ENCODE measurements around the gene SMG6. TPM values are rescaled to one million over a fixed set of nuclear protein-coding genes. Genes with fewer than 3 reads are reported as not detected.

The SMG6 gene
- total RNA-seq, 6 experiments from 2014 or later, result 7.4 to 10.4 (median 8.9) TPM

DNA sequence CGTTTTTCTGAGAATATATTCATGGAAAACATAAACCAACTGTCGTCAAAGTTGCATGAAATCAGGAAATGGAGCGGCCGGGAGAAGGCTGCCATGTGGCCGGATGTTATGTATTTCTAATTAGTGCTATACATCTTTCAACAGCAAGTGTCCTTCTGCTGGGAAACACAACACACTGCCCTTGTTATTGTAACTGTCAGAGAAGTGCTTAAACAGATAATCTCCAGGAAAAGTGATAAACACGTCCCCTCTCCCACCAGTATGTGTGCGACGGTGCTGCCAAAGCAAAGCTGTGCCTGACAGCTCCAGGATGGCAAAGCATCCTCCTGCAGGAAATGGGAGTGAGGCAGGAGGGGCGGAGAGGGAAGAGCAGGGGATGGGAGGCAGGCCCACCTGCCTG, 111.8 kb downstream of the SMG6 start:
- WGBS (ENCODE audit: insufficient coverage, low coverage, low lambda C conversion rate, missing lambda C conversion rate), result 57% methylated on average over 7 of the region's 9 CpGs
- H3K27ac ChIP-seq, result peak overlapping the region in 2 of 3 donors; percentile 12 to 25
- ATAC-seq, result peak; percentile 33 to 54 (median 45)
- TF ChIP-seq, protein P1, sequence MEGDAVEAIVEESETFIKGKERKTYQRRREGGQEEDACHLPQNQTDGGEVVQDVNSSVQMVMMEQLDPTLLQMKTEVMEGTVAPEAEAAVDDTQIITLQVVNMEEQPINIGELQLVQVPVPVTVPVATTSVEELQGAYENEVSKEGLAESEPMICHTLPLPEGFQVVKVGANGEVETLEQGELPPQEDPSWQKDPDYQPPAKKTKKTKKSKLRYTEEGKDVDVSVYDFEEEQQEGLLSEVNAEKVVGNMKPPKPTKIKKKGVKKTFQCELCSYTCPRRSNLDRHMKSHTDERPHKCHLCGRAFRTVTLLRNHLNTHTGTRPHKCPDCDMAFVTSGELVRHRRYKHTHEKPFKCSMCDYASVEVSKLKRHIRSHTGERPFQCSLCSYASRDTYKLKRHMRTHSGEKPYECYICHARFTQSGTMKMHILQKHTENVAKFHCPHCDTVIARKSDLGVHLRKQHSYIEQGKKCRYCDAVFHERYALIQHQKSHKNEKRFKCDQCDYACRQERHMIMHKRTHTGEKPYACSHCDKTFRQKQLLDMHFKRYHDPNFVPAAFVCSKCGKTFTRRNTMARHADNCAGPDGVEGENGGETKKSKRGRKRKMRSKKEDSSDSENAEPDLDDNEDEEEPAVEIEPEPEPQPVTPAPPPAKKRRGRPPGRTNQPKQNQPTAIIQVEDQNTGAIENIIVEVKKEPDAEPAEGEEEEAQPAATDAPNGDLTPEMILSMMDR (IDR thresholded peaks at IDR 0.05), result no peak
- no peak for TF ChIP-seq POLR2A (IDR thresholded peaks at IDR 0.05)
- no peak for DNase-seq
- no peak overlapping the region for H3K4me3 ChIP-seq
- H3K9me3 ChIP-seq, result no peaks in the 10 kb centered on the region
- intact Hi-C loops (cut with DNase I), result no loop called here
- H3K4me1 ChIP-seq, result peaks cover 0 to 3% (median 0%) of the 10 kb centered on the region in 4 donors
- H3K36me3 ChIP-seq, result no peaks in the 10 kb centered on the region
- H3K27me3 ChIP-seq, result no peaks in the 10 kb centered on the region

DNA sequence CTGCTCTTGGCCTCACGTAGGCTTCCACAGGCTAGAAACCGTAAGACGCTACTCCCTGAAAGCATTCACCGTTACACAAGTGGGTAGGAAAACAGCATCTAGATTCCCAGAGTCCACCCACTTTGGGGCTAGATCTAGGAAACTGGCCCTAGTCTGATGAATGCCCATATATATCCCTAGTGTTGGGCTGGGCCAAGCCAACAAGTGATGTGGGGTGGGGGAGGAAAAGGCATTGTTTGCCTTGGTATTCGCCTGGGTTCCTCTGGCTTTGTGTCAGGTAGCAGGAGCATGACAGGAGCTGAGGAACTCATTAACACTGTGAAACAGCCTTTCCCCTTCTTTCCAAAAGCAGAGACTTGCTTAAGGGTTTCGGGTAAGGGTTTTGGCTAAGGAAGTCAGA, 112.4 kb downstream of the SMG6 start:
- Histone ChIP-seq H3K9me3 (no peaks in the 10 kb centered on the region), H3K27me3 (no peaks in the 10 kb centered on the region), H3K36me3 (no peaks in the 10 kb centered on the region), H3K4me3 (no peak overlapping the region), H3K4me1 (peaks cover 0 to 3% (median 0%) of the 10 kb centered on the region in 4 donors), H3K27ac (peak overlapping the region in 2 of 3 donors; percentile 13 to 25)
- intact Hi-C loops (cut with DNase I), result no loop called here
- no peak for DNase-seq
- WGBS (ENCODE audit: insufficient coverage, low coverage, low lambda C conversion rate, missing lambda C conversion rate), result 89% methylated on average over 4 of the region's 6 CpGs
- TF ChIP-seq, protein P1 (IDR thresholded peaks at IDR 0.05), result no peak
- no peak for TF ChIP-seq POLR2A (IDR thresholded peaks at IDR 0.05)
- ATAC-seq, result no peak

DNA sequence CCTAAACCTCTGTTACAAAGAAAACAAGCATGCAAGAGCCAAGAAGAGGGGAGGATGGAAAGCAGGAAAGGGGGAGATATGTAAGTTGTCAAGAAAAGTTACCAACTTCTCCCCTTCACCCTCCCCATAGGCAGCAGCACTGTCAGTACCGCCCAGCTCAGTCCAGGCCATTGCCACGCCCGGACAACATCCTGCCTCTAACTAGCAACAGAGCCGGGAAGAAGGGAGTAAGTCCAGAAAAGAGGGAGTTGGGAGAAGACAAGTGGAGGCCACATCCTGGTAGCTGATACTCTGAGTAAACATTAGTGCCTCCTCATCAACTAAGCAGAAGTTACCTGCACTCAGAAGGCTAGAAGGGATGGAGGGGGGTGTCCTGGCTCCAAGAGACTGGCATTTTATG, 113.6 kb downstream of the SMG6 start:
- DNase-seq, result no peak
- H3K4me3 ChIP-seq, result no peak overlapping the region
- H3K27ac ChIP-seq, result peak overlapping the region in 2 of 3 donors; percentile 13 to 40
- H3K9me3 ChIP-seq, result no peaks in the 10 kb centered on the region
- intact Hi-C loops (cut with DNase I), result no loop called here
- H3K36me3 ChIP-seq, result peaks cover 0 to 5% (median 0%) of the 10 kb centered on the region in 4 donors
- TF ChIP-seq POLR2A (IDR thresholded peaks at IDR 0.05), result no peak
- TF ChIP-seq, protein P1 (IDR thresholded peaks at IDR 0.05), result no peak
- ATAC-seq, result peak in 3 of 4 donors; percentile 25 to 43 (median 41)
- no peaks in the 10 kb centered on the region for H3K27me3 ChIP-seq
- 74% methylated on average over 4 of the region's 4 CpGs for WGBS (ENCODE audit: insufficient coverage, low coverage, low lambda C conversion rate, missing lambda C conversion rate)
- peaks cover 0 to 3% (median 0%) of the 10 kb centered on the region in 4 donors for H3K4me1 ChIP-seq

DNA sequence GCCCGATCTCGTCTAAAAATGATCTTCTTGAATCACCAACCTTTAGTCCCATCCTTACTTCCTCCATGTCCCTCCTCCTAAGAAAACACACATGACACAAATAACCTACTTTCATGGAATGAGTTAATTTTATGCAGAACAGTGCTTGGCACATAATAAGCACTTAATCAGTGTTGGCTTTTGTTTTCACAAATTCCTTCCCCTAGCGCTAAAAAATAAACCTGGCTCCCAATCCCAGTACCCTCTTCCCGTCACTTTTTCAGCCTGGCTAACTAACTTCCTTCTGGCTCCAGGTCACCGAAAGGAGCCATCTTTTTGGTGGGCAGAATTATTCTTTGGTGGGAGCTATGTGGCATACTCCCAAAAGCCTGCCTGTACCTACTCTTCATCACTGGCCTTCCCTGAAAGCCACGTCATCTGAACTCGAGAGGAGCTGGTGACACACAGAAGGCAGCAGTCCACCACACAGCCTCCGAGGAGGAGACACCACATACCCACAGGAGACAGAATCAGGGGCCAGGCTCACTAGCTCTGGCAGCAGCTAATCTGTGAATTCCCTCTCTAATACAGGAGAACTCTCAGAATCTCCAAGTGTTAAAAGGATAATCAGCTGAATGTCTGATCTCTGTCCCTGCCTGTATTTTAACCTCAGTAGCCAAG, 114.5 kb downstream of the SMG6 start:
- H3K27ac ChIP-seq, result no peak overlapping the region
- intact Hi-C loops (cut with DNase I), result no loop called here
- H3K4me3 ChIP-seq, result no peak overlapping the region
- no peaks in the 10 kb centered on the region for H3K9me3 ChIP-seq
- no peak for TF ChIP-seq POLR2A (IDR thresholded peaks at IDR 0.05)
- TF ChIP-seq, protein P1 (IDR thresholded peaks at IDR 0.05), result no peak
- ATAC-seq (no peak), DNase-seq (no peak)
- no peaks in the 10 kb centered on the region for H3K27me3 ChIP-seq
- H3K36me3 ChIP-seq, result peaks cover 0 to 5% (median 0%) of the 10 kb centered on the region in 4 donors
- WGBS (ENCODE audit: insufficient coverage, low coverage, low lambda C conversion rate, missing lambda C conversion rate), result 83% methylated on average over 7 of the region's 8 CpGs
- peaks cover 0 to 3% (median 0%) of the 10 kb centered on the region in 4 donors for H3K4me1 ChIP-seq
